ENCODE data around the gene WDR1.
A peak's percentile ranks its signal among the peaks of the same experiment; 100 is the strongest.

The WDR1 gene

GRCh38 chr4:10100734-10101216, 15.8 kb downstream of the WDR1 start:
- no peak for DNase-seq

GRCh38 chr4:10099499-10100325, 16.9 kb downstream of the WDR1 start:
- no peak for DNase-seq

GRCh38 chr4:10098780-10099160, 17.8 kb downstream of the WDR1 start:
- no peak for DNase-seq

GRCh38 chr4:10097906-10098779, 18.5 kb downstream of the WDR1 start:
- DNase-seq: no peak

GRCh38 chr4:10096978-10097335, 19.6 kb downstream of the WDR1 start:
- DNase-seq: no peak

GRCh38 chr4:10096201-10096977, 20.2 kb downstream of the WDR1 start:
- DNase-seq: no peak

GRCh38 chr4:10095296-10095991, 21.2 kb downstream of the WDR1 start:
- DNase-seq: no peak

GRCh38 chr4:10094841-10095240, 21.8 kb downstream of the WDR1 start:
- no peak for DNase-seq

- DNase-seq: no peak
These were observed 22.6 kb downstream of the WDR1 start for GRCh38 chr4:10093801-10094552.

- DNase-seq: no peak
These were observed 23.4 kb downstream of the WDR1 start for GRCh38 chr4:10093271-10093621.

GRCh38 chr4:10092481-10093270, 23.9 kb downstream of the WDR1 start:
- no peak for DNase-seq

GRCh38 chr4:10091531-10092181, 24.9 kb downstream of the WDR1 start:
- DNase-seq: no peak

- DNase-seq: no peak
These were observed 25.9 kb downstream of the WDR1 start for GRCh38 chr4:10090467-10091250.

- peak; percentile 31 for DNase-seq
These were observed 27.3 kb downstream of the WDR1 start for GRCh38 chr4:10089346-10089745.

GRCh38 chr4:10088135-10089010, 28.2 kb downstream of the WDR1 start:
- DNase-seq: no peak

GRCh38 chr4:10087152-10087791, 29.3 kb downstream of the WDR1 start:
- DNase-seq: no peak

- no peak for DNase-seq
These were observed 30.0 kb downstream of the WDR1 start for GRCh38 chr4:10086506-10087120.

All from right kidney (tissue), 1 donor.